GM19455 (cell line): ENCODE results near the gene GDPD5.

ENCODE experiments used
- ATAC-seq: cut with Tn5 transposase; IDR thresholded peaks from one replicate; pipeline ENCODE4 v1.9.1; 2021; ENCODE audit not compliant: unreplicated experiment

The GDPD5 gene

DNA sequence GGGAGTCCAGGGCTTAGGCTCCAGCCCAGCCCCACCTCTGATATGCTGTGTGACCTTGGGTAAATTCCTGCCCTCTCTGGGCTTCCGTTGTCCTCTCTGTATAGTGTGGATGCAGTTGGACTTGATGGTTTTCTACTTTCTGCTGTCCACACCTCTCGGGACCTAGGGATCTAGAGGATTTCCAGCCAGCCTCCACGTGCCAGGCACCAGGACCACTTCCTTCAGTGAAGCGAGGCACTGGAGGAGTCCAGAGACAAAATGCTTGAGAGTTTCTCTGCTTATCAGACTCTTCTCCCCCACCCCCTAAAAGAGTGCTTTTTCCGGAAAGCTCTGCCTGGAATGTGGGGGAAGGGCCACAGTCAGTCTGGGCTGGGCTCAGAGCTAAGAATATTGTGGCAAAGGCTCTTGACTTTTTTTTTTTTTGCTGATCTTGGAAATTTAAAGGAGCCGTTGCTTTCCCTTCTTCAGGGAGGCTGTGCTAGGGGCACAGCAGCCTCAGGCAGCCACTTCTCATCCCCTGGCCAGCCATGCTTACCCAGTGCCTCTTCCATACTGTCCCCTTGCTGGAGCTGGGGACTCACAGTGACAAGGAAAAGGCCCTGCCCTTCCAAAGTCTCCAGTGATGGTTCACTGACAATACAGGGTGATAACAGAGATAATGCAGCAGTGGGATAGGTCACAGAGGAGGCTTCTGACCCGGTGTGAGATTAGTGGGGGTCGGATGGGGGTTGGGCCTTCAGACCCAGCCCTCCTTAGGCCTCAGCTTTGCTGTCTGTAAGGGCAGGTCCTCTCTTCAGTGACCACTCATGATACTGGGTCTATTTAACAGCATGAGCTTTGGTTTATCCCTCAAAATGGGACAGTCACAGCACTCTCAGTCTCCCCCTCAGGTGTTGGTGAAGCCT is 33.5 kb upstream of the GDPD5 start:
- ATAC-seq = no peak

- ATAC-seq = no peak
These were observed 32.1 kb upstream of the GDPD5 start for GRCh38 chr11:75557666-75558494.

DNA sequence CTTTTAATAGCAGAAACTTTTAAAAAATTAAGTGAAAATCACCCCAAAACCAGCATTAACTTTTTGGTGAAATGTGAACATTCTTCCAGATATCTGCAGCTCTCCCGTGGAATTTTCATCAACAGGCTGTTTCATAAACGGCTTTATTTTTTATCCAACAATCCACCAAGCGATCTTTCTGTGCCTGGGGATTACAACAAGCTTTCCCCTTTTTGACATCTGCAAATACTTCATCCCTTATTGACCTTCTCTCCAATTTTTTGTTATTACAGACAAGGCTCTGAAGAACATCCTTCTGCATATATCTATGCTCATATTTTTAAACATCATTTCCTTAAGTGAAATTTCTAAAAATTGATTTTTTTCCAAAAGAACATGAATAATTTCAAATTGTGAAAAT is 30.5 kb upstream of the GDPD5 start:
- ATAC-seq = no peak

GRCh38 chr11:75555079-75555811 is 29.5 kb upstream of the GDPD5 start:
- no peak for ATAC-seq

DNA sequence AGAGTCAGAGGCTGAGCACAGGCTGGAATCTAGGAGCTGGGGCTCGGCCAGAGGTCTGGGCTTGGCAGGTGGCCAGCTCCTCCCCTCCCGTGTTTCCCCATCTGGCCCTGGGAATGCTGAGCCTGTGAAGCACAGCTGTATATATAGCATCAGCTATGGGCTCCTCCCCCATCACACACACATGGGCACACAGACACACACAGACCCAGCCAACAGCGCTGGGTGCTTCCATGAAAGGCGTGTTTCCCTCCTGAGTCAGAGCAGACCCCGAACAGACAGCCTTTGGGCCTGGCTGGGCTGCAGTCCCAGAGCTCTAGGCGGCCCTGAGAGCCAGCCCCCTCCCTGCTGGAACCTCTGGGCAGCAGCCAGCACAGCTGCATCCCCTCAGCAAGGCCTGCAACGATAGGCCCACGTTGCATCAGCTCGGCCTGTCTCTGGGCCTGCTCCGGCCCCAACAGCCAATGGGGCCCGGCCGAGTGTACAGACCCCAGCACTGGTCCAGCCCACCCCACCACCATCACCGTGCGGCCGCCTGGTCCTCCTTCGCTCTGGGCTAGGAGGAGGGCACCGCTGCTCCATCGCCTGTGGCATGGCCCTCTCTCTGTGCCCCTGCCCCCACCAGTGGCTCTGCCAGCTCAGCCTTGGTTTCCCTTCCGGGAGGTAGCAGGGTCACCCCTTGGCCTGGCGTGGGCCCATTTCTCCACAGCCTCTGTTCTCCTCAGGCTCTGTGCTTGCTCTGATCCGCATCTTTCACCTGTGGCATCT is 28.7 kb upstream of the GDPD5 start:
- ATAC-seq = no peak

GRCh38 chr11:75553889-75554257 is 28.1 kb upstream of the GDPD5 start:
- no peak for ATAC-seq

- ATAC-seq = no peak
These were observed 27.4 kb upstream of the GDPD5 start for GRCh38 chr11:75553182-75553581.

DNA sequence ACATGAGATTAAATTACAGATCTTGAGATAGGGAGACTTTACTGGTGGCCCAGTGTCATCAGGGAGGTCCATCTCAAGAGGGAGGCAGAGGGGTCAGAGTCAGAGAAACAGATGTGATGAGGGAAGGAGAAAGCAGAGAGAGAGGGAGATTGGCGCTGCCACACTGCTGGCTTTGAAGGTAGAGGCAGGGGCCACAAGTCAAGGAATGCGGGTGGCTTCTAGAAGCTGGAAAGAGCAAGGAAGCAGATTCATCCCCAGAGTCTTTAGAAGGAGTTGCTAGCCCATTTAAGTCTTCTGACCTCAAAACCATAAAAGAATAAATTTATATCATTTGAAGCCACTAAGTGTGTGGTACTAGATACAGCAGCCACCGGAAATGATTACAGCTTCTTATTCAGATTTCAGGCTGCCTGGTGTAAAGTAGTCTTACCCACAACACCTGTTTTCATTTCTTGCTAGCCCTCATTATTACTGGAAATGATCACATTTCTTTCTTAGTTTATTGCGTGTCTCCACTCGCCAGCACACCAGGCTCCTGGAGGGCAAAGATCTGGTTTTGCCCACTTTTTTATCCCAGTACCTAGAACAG is 23.7 kb upstream of the GDPD5 start:
- no peak for ATAC-seq

DNA sequence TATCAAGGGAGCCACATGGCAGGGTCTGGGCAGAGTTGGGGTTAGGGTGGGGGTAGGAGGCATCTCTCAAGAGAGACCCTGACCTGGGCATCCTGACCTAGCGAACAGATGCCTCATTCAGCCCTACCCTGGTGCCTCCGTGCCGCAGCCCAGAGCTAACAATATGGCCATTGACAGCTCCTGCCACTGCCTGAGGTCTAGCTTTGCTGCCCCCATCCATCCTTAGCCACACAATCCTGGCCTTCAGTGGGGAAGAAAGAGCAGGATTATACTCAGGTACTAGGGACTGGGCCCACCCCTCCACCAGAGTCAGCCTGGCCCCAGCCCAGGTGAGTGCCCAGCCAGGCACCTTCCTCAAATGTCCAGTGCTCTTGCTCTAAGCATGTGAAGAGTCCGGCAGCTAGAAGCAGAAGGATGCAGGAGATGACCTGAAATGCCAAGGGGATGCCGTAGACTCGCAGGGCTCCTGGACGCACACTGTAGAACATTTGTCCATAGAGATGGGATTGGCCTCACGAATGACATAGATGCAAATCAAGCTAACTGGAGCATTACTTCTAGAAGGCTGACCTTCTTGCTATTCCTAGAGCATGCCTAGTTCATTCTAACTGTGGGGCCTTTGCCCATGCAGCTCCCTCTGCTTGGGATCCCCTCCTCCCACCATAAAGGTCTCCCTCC is 23.0 kb upstream of the GDPD5 start:
- ATAC-seq = no peak

DNA sequence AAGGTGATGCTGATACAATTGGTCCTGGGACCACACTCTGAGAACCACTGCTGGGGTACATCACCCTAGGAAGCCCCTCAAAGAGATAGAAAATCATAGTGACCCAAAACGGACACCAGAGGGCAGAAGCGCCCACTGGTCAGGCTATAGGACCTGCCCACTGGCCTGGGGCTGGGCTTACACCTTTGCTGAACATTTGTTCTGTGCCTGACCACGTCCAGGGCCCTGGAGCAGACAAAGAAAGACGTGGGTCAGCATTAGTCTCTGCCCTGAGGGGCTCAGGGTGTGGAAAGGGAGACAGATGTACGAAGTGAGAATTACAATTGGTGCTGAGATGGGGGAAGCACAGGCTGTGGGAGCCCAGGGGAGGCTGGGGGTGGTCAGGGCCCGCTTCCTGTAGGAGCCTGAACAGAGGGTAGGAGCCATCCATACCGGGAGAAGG is 21.9 kb upstream of the GDPD5 start:
- ATAC-seq = no peak

DNA sequence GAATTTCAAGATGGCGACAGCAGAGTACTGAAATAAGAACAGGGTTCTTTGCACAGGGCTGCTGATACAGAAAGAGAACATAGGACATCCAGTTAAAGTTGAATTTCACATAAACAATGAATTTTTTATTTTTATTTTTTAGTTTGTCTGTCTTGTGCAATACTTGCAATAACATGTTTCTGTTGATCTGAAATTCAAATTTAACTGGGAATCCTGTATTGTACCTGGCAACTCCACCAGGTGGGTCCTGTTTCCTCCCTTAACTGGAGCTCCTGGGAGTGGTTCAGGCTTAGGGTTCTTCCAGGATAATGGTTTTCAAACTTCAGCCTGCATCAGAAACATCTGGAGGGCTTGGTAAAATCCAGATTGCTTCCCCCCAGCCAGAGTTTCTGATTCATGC is 21.4 kb upstream of the GDPD5 start:
- no peak for ATAC-seq

DNA sequence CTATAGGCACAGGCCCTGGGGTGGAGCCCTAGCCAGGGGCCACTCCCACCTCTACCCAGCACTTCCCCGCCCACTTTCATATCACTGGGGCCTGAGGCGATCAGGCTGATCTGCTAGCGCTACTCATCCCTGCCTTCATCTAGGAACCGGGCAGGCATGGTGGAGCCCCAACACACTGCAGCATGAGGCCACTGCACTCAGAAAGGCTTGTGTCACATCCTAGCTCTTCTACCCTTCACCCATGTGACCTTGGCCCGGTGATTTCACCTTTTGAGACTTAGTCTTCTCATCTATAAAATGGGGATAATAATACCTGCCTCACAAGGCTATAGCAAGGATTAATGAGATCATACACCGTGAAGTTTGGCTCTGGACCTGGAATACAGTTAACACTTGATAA is 18.1 kb upstream of the GDPD5 start:
- no peak for ATAC-seq

- ATAC-seq = no peak
These were observed 16.3 kb upstream of the GDPD5 start for GRCh38 chr11:75542088-75542438.

GRCh38 chr11:75541193-75542087 is 15.7 kb upstream of the GDPD5 start:
- ATAC-seq = no peak

DNA sequence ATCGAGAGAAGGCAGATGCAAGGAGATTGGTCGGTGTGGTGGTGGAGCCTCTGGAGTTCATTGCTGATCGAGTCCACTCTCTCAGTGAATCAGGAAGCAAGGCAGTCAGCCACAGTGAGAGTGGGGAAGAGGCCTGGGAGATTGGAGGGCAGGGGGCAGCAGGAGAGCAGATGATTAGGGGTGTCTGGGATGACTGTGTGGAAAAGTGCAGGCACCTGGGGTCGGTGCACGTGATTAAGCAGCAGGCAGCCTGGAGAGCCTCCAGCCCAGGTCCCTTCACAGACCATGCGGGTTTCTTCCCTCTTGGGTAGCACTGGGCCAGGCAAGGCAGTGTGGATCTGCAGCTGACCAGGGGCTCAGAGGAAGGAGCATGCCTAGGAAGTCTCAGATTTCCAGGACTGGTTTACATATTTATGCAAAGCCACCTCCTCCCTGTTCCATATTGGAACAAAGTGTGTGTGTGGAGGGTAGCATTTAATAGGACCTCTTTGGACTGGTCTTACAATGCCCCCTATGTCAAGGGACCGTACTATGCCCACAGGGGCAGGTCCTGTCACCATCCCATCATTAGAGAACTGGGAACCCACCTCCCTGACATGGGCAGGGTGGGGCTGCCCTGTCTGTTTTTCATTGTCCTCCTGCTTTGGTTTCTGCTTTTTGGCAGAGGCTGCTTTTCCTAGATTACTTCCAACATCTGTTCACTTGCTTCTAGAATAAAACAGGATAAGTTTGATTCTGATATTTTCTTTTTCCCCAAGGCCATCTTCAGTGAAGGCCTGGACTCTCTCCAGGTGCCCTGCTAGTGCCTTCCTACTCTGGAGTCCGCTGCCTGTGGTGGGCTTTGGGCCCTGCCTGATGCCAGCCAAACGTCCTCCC is 14.0 kb upstream of the GDPD5 start:
- ATAC-seq = no peak

DNA sequence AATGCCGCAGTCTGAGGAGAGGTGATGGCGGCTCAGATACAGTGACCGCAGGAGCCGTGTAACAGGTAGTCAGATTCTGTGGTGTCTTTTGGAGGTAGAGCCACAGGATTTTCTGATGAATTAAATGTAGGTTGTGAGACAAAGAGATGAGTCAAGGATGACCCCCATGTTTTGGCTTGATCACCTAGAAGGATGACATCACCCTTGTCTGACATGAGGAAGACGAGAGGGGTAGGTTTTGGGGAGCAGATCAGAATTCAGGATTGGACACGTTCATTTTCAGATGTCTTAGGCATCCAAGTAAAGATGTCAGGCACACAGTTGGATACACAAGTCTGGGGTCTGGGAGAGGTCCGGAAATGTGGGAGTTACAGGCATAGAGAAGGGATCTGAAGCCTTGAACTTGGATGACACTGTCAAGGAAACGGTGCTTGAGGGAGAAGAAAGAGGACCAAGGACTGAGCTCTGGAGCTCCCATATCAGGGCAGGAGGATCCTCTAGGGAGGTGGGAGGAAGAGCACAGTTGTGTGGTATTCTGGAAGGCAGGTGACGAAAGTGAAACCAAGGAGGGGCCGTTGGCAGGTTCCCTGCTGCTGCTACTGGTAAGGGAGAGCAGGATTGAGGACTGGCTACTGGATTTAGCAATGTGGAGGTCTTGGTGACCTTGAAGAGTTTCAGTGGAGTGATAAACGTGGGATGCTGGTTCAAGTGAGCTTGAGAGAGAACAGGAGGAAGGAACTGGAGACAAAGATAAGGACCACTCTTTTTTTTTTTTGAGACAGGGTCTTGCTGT is 12.6 kb upstream of the GDPD5 start:
- ATAC-seq = no peak

- no peak for ATAC-seq
These were observed 12.0 kb upstream of the GDPD5 start for GRCh38 chr11:75537740-75538139.
